Activated T-helper 1 cell treated with Interleukin-2 at 50 U/mL for 16 hours (primary cell): Measurements from ENCODE around the gene SPA17.

Source experiments
- DNase-seq: peaks from one replicate; pipeline ENCODE4 v3.0.0-alpha.2; 2020; ENCODE audit warnings: low read depth

Gene SPA17

DNA sequence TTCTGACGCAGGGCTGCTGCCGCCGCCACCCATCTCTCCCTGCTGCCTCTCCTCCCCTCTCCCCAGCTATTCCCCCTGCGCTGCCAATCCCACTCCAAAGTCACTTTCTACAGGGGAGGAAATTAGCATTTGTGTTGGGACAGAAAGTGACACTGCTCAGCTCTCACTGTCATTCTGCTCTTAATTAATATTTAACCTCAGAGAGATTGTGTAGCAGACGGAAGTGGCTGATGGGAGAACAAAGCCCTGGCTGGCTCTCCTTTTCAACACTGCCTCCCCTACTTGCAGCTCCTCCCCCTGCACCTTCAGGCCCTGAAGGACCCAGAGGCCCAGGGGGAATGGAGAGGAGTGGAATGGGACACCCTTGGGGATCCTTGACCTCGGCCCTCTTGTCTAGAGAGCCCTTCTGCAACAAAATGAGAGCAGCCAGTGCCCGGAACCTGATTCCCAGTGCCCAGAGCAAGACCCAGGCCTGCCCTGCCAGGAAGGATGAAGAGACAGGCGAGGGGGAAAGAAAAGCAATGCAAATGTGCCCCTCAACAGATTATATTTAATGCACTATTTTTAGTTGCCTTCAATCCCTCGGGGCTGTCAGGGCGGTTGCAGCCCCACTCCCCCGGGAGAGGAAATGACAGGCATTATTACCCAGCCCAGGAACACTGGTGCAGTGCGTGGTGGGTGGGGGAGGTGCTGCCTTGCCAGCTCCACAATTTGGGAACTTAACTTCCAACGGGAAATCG, 51.4 kb downstream of the SPA17 start:
- DNase-seq: no peak

DNA sequence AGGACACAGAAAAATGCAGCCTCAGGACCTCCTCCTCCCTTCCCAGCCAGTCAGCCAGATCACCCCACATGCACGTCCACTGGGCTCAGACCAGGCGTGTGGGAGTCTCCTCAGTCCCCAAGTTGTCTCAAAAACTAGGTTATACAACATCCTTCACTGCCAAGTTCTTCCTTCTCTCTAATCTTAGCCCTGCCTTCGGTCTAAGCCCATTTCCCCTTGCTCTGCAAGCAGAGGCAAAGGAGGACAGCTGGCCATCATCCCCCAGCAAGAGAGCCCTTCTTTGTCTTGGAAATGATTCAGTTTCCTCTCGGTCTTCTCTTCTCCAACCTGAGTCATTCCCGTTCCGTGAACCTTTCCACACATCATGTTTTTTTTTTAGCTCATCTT, 52.0 kb downstream of the SPA17 start:
- DNase-seq: no peak

DNA sequence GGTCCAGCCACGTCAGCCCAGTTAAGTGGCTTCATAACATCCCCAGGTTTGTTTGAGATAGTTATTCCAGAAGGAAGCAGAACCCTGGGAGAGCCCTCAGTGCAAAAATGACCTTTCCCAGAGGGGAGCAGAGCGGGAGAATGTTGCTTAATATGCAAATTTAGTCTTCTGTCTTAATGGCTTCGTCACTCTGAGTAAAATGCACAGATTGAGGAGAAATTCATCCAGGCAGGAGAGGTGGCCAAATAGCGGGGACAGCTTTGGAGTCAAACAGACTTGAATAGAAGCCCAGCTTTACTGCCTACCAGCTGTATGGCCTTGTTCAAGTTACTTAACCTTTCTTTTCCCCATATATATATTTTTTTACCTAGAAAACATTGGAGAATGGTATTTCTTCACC, 53.8 kb downstream of the SPA17 start:
- DNase-seq: no peak

DNA sequence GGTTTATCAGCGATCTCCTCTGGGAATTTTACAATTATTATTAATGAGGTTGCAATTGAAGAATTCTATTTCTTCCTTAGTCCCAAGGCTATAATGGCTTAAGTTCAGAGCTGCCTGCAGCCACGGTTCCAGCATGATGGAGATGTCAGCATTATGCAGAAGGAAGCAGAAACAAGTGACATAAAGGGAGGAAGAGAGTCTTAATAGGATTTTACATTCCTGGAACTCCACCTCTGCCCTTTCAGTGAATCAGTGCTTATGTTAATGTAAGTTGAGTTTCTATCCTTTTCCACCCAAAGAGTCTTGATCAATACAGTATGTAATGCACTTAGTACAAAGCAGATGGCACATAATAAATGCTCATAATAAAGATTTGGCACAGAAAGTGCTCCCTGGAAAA, 54.4 kb downstream of the SPA17 start:
- DNase-seq: no peak

DNA sequence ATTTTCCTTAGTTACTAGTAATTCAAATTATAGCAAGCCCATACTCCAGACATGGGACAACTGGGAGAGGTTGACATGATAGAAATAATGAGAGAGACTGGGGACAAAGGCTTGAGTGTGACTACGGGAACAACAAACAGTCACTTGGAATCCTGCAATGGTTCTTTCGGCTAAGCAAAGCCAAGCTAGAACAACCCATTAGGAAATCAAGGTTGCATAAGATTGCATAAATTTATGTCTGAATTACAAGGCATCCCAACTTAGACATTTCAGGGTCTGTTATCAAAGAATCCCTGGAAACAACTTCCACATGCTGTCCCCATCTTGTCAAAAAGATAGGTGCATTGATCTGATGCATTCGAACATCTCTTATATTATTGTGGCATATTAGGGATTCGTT, 55.9 kb downstream of the SPA17 start:
- DNase-seq: no peak

DNA sequence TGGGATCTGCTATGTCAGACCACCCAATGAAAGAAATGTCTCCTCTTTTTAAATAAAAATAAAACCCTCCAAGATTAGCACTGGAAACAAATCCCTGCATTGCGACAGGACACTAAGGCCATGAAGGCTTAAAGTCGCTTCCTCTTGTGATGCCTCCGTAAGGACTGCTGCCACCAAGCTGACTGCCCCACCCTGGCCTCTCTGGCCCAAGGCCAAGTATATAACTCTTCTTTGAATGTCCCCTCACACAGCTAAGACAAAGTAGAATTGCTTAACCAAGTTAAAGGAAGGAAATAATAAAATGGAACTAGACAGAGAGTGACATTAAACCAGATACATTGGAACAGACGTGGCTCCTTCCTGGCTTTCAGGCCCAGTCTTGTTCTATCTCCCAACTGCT, 58.5 kb downstream of the SPA17 start:
- DNase-seq: no peak

DNA sequence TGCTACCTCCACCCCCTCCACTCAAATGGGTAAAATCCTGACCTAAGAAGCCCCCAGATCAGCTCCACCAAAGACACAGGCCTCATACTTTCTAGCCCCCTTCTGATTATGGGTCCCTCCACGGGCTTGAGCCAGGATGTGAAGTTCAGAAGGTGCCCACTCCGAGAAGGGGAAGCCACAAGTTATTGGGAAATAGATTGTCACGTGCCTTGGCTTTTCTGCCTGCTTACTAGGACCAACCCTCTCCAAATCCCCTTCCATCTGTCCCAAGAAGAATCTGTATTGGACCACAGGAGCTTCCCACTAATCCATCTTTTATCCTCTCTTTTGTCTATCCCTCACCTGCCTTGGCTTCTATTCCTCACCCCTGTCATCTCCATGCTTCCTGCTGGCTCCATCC, 63.0 kb downstream of the SPA17 start:
- no peak for DNase-seq

DNA sequence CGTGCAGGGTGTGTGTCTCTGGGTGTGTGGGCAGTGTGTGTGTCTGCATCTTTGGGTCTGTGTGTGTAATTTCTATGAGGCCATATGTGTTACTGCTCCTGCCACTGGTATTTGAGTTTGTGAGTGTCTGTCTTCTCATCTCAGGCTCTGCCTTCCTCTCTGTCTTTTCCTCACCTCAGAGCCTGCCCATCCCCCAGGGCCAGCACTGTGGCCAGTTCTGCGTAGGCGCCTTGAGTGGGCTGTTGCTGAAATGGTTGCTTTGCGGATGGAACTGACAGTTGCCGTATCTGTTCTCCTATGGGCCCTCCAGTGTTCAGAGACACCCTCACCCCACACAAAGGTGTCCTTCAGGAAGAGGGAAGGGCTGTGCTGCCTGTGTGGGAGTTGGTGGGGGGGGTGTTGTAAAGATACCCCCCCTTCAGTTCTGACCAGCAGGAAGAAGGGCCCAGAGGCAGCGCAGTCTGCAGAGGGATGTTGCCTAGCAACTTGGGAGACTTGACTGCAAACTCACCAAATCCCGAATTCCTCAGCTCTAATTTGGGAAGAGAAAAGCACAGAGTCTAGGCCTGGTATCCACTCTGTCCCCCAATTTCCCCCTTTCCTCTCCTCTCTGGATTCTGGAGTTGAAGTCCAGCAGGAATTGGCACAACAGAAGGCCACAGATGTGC, 64.1 kb downstream of the SPA17 start:
- DNase-seq: no peak

DNA sequence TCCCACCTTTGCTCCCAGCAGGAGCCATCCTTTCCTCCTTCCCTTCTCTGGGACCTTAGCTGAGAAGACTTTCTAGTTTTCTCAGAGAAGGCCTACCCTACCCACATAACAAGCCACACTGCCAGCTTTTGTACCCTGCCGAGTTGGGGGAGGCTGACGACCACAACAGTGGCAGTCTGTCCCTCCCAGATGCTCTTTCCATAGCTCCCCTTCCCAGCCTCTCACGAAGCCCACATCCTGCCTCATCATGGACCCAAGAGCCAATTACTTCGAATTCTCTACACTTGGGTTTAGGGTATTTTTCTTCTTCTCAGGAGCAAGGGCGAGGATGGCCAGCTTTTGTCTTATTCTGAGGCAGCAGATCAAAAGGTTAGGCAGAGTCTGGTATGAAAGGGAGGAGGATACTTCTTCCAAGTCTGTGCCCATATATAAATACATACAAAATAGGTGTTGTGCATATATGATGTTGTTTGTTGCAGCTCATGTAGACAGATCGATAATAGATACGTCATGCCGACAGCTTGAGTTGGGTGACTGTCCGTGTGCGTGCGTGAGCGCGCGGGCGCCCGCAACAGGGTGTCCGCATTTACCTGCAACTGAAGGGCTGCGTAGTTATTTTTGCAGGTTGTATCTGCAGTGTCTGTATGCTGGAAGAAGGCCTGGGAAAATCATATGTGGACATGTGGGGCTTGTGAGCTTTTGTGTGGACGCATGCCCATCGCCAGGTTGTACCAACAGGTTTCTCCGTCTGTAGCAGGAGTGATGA, 65.2 kb downstream of the SPA17 start:
- no peak for DNase-seq

DNA sequence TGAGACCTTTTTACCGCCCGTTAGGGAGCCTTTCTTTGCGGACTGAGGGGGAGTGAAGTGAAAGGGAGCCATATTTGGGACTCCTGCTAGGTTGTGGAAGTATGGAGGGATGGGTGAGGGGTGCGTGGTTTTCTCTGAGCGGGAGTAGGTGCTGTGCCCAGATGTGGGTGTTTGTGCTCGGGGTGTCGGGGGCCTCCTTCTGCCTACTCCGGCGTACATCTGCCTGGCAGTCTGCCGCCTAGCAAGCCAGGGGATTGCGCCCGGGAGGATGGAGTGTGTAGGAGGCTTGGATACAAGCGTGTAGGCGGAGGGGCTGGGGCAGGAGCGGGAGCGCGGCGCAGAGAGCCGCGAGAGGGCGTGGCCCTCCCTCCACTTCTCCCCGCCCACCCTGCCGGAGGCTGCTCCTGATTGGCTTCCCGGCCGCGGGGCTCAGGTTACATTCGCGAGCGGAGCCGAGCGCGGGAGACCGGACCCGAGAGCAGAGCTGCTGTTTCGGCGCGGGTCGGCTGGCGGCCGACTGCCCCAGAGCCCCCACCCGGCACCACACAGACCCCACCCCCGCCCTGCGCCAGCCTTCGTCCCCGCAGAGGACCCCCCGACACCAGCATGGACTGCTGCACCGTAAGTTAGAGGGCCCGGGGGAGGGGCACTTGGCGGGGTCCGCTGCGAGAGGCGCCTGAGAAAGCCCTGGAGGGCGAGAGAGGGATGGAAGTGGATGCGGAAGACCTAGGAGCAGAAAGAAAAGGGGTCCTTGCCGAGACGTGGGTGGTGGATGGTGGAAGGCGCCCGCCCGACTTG, 66.0 kb downstream of the SPA17 start, which contains the start of gene NRGN:
Gene NRGN, plus strand, starts transcription at position 464 of the 798 bp plus-strand sequence. Its CDS starts 143 bp downstream, at position 607.
- DNase-seq: peak; percentile 71

DNA sequence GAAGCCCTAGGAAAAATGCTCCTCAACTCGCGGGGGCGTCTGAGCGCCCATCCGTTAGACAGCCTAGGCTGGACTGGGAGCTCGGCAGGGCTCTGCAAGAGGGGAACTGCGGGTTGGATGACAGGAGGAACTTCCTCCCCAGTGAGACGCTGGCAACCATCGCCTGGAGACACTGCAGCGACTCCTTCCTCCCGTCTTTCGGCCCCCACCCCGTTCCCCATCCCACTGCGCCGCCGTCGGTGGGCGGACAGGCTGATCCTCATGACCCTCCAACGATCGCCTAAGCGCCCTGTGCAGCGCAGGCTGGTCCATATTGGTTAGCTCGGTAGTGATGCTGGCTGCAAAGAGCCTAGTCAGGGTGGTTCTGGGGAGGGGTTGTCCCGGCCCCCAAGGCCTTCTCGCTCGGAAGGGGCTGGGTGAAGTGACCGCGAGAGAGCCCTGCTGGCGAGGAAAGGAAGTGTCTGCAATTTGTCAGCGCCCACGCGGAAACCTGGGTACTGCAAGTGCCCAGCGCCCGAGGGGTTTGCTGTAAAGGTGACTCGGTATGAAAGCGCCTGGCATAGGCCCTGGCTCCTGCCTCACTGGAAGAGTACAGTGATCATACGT, 66.7 kb downstream of the SPA17 start:
- no peak for DNase-seq

DNA sequence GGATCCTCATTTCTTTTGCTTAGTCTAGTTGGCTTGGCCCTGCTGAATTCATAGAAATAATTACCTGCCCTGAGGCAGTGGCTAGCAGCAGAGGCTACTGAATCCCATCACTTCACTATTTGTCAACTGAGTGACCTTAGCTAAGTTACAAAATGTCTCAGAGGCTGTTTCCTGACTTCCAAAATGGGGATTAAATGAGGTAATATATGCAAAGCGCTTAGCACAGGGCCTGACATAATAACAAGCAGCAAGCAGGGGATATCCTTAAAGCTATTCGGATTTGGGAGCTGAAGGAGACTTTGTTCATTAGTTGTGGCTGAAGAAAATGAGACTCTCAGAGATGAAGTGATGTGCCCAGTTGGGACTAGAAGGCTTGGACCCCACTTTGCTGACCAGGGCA, 68.9 kb downstream of the SPA17 start:
- no peak for DNase-seq

DNA sequence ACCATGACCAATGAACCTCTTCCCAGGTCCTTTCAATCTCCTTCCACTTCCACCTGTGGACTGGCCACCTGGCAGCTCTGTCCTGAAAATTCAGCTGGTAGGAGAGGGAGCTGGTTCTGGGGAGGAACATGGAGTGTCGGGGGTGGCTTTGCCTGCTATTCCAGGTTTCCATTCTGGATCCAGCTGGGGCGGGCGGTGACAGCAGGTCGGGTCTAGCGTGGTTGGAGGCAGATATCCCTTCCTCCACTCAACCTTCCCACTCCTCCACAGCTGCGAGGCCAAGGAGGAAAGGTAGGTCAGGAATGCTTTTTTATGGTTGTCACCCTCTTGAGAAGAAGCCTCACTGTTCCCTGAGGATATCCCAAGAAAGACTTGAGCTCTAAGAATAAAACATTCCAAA, 69.3 kb downstream of the SPA17 start:
- no peak for DNase-seq

DNA sequence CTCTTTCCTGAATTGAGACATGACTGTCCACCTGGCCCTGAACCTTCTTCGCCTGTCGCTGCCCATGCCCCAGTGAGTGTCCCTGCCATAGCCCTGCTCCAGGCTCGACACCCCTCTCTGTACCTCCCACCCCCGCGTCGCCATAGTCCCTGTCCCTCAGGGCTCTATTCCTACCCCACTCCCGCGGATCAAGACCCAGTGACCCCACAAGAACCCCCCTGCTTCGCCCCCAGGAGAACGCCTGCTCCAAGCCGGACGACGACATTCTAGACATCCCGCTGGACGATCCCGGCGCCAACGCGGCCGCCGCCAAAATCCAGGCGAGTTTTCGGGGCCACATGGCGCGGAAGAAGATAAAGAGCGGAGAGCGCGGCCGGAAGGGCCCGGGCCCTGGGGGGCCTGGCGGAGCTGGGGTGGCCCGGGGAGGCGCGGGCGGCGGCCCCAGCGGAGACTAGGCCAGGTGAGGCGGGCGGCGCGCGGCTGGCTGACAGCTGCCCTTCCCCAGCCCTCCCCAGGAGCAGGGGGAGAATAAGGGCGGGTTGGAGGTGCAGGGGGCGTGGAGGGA, 71.6 kb downstream of the SPA17 start:
- no peak for DNase-seq

DNA sequence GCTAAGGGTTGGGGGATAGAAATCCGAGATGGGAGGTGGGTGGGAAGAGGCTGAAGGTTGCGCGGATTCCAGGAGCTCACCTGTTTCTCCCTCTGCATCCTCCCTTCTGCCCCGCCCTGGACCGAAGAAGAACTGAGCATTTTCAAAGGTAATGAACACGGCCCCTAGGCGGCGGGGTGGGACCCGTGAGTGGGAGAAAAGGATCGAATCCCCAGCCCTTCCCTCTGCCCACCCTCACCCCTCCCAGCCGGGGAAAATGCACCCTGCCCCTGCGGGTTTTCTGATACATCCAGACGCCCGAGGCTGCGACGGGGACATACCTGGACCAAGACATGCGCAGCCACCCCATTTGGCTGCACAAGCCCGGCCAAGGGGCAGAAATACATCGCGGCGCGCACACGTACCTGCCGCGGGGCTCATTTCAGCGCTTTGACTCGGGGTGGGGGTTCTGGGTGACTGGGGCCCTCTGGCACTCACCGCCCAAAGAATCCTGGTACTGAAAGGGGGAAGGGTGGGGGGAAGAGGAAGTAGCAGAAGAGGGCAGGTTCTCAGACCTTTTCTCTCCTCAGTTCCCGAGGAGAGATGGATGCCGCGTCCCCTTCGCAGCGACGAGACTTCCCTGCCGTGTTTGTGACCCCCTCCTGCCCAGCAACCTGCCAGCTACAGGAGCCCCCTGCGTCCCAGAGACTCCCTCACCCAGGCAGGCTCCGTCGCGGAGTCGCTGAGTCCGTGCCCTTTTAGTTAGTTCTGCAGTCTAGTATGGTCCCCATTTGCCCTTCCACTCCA, 72.3 kb downstream of the SPA17 start:
- no peak for DNase-seq

DNA sequence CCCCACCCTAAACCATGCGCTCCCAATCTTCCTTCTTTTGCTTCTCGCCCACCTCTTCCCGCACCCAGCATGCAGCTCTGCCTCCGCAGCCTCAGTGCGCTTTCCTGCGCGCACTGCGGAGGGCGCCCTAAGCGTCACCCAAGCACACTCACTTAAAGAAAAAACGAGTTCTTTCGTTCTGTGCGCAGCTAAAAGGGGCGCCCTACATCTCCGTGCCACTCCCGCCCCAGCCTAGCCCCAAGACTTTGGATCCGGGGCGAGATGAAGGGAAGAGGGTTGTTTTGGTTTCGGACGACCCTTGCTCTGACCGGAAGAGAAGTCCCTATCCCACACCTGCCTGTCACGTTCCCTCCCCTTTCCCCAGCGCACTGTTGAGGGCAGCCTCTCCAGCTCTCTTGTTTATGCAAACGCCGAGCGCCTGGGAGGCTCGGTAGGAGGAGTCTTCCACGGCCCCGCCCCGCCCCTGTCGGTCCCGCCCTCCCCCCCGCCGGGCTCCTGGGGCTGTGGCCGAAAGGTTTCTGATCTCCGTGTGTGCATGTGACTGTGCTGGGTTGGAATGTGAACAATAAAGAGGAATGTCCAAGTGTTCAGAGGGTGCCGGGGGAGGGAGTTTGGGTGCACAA, 73.0 kb downstream of the SPA17 start:
- peak; percentile 58 for DNase-seq
